ENCODE data around the gene CCDC196. TPM values are rescaled to one million over a fixed set of nuclear protein-coding genes. Genes with fewer than 3 reads are reported as not detected.

CCDC196 gene
- total and polyA plus RNA-seq, 2 of the 4 experiments (the other 2 are of a cell fraction), result not detected

- Histone ChIP-seq H2AK9ac (replicated peaks; ENCODE audit: low read depth, low read length, poor library complexity) (no peak overlapping the region), H3K56ac (ENCODE audit: extremely low read depth, insufficient read depth, low read length) (no peak overlapping the region), H2AK5ac (ENCODE audit: low read depth, low read length) (no peak overlapping the region), H3K14ac (replicated peaks; ENCODE audit: low read depth, low read length) (no peak overlapping the region), H3K4me2 (ENCODE audit: low read depth, low read length) (no peak overlapping the region), H3K27me3 (ENCODE audit: control insufficient read depth, insufficient read depth, low read length) (no peaks in the 10 kb centered on the region), H3K4me1 (ENCODE audit: control insufficient read depth, insufficient read depth, low read length) (no peaks in the 10 kb centered on the region), H4K91ac (ENCODE audit: insufficient read depth, low read depth, low read length) (no peak overlapping the region), H3K23ac (ENCODE audit: low read depth, low read length) (no peak overlapping the region), H3K9ac (ENCODE audit: low read depth, low read length) (no peak overlapping the region), H3K36me3 (ENCODE audit: control insufficient read depth, insufficient read depth, low read length) (no peaks in the 10 kb centered on the region), H3K4ac (ENCODE audit: low read depth, low read length) (no peak overlapping the region), H4K5ac (ENCODE audit: low read depth, low read length) (no peak overlapping the region), H3K27ac (ENCODE audit: insufficient read depth, low read length) (no peak overlapping the region), H3K9me3 (ENCODE audit: control insufficient read depth, insufficient read depth, low read length) (no peaks in the 10 kb centered on the region), H3K79me1 (ENCODE audit: low read depth in 1 of 2, low read length in 2 of 2) (no peaks in the 10 kb centered on the region), H3K9me1 (ENCODE audit: insufficient read depth, low read length) (no peaks in the 10 kb centered on the region), H2BK120ac (ENCODE audit: low read depth, low read length) (no peak overlapping the region), H2BK15ac (ENCODE audit: low read depth, low read length) (no peak overlapping the region), H2BK20ac (ENCODE audit: low read depth, low read length) (no peak overlapping the region), H3K4me3 (ENCODE audit: insufficient read depth, low read depth, low read length) (no peak overlapping the region), H3K18ac (ENCODE audit: low read depth, low read length) (no peak overlapping the region), H4K20me1 (ENCODE audit: insufficient read depth, low read length) (no peaks in the 10 kb centered on the region), H2BK5ac (ENCODE audit: low read depth, low read length, poor library complexity, severe bottlenecking) (no peak overlapping the region), H4K8ac (ENCODE audit: low read depth in 2 of 2, low read length in 2 of 2) (no peak overlapping the region), H2AFZ (replicated peaks; ENCODE audit: low read length, poor library complexity) (no peak overlapping the region)
- DNase-seq (no peak), ATAC-seq (ENCODE audit: low read depth) (no peak)
- CTCF ChIA-PET, result no interaction called here
- WGBS, 2 experiments (ENCODE audit: extremely low coverage in 2 of 2, insufficient read length in 1 of 2), result 26% methylated on average over 2 of the region's 3 CpGs; no CpG with 5 or more reads in 1 of the 2 experiments
- dilution Hi-C loops (cut with HindIII; ENCODE audit: low sequenced_read_pairs, unreplicated experiment) (no loop called here), intact Hi-C loops (cut with micrococcal nuclease) (no loop called here), in situ Hi-C loops (cut with MboI; ENCODE audit: low sequenced_read_pairs) (no loop called here)
- no TSS peak for BruUV-seq (replicated peaks)
- no peak for TF ChIP-seq BHLHE40 (IDR thresholded peaks at IDR 0.05; ENCODE audit: low read depth, low read length)
- TF ChIP-seq CHD1 (IDR thresholded peaks at IDR 0.05; ENCODE audit: low read depth, low read length), result no peak
- no peak for TF ChIP-seq MXI1 (IDR thresholded peaks at IDR 0.05; ENCODE audit: borderline replicate concordance, low read depth, low read length)
- POLR2A ChIA-PET (ENCODE audit: unreplicated experiment), result no interaction called here
Measured at GRCh38 chr14:66453469-66453868, 32.7 kb upstream of the CCDC196 start.
